ENCODE measurements around the gene KRT1.
"Not testable (repeated sequence)": the region's sequence is repeated elsewhere in the genome, so short reads cannot be mapped to it uniquely, and the experiment has no call there.

KRT1 gene

GRCh38 chr12:52680363-52680762 is at the start of gene KRT1:
KRT1 (minus strand) TSS chr12:52680407; CDS start chr12:52680348, 59 bp downstream.
- FAIRE-seq = no peak

- FAIRE-seq = no peak
Observed at GRCh38 chr12:52729147-52729546, 48.9 kb upstream of the KRT1 start.

GRCh38 chr12:52728374-52728773 is 48.2 kb upstream of the KRT1 start:
- no peak for FAIRE-seq

- no peak for FAIRE-seq
Observed at GRCh38 chr12:52727037-52727436, 46.8 kb upstream of the KRT1 start.

- no peak for FAIRE-seq
Observed at GRCh38 chr12:52726451-52726850, 46.2 kb upstream of the KRT1 start.

- no peak for FAIRE-seq
Observed at GRCh38 chr12:52724384-52724783, 44.2 kb upstream of the KRT1 start.

GRCh38 chr12:52722680-52723079 is 42.5 kb upstream of the KRT1 start:
- no peak for FAIRE-seq

GRCh38 chr12:52721838-52722470 is 41.7 kb upstream of the KRT1 start:
- no peak for FAIRE-seq

GRCh38 chr12:52720365-52720886 is 40.2 kb upstream of the KRT1 start:
- FAIRE-seq = no peak

GRCh38 chr12:52716061-52716460 is 35.9 kb upstream of the KRT1 start:
- FAIRE-seq = no peak

- FAIRE-seq = no peak
Observed at GRCh38 chr12:52715416-52715815, 35.2 kb upstream of the KRT1 start.

- no peak for FAIRE-seq
Observed at GRCh38 chr12:52714887-52715281, 34.7 kb upstream of the KRT1 start.

GRCh38 chr12:52713960-52714886 is 34.0 kb upstream of the KRT1 start:
- FAIRE-seq = no peak

GRCh38 chr12:52712122-52712521 is 31.9 kb upstream of the KRT1 start:
- not testable (repeated sequence) for FAIRE-seq

- FAIRE-seq = no peak
Observed at GRCh38 chr12:52710730-52711129, 30.5 kb upstream of the KRT1 start.

GRCh38 chr12:52708010-52708409 is 27.8 kb upstream of the KRT1 start:
- no peak for FAIRE-seq

GRCh38 chr12:52704464-52704863 is 24.3 kb upstream of the KRT1 start:
- no peak for FAIRE-seq

GRCh38 chr12:52703878-52704277 is 23.7 kb upstream of the KRT1 start:
- no peak for FAIRE-seq

- FAIRE-seq = no peak
Observed at GRCh38 chr12:52703424-52703823, 23.2 kb upstream of the KRT1 start, which contains the start of gene KRT77. KRT77 (minus strand) TSS chr12:52703524; CDS start chr12:52703434, 90 bp downstream.

- FAIRE-seq = no peak
Observed at GRCh38 chr12:52702338-52702737, 22.1 kb upstream of the KRT1 start.

GRCh38 chr12:52701281-52701680 is 21.1 kb upstream of the KRT1 start:
- FAIRE-seq = no peak

GRCh38 chr12:52699960-52700359 is 19.8 kb upstream of the KRT1 start:
- no peak for FAIRE-seq

- no peak for FAIRE-seq
Observed at GRCh38 chr12:52699373-52699772, 19.2 kb upstream of the KRT1 start.
